ENCODE measurements around the gene CNOT1.

DNA sequence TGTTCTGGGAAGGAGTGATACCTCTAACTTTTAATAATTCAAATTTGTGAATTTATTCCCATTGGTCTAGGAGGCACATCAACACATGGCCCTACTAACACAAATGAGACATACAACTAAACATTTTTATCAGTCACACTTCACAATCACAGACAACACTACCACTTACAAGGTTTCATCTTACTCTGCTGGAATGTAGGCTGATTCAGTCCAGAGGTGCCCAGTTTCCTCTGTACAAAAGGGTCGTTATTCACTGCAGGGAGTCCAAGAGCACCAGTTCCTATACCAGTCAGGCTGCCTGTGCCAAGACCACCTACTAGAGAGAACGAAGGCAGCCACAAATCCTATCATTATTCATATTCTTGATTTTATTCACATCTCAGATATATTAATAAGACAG lies 72.9 kb downstream of the CNOT1 start:
- TF ChIP-seq CTCF (IDR thresholded peaks at IDR 0.05) (no peak), POLR2A (IDR thresholded peaks at IDR 0.05) (no peak)

Data from transverse colon (tissue), 3 donors.